Measurements from ENCODE around the gene AMN. TPM values are rescaled to one million over a fixed set of nuclear protein-coding genes. Genes with fewer than 3 reads are reported as not detected.

AMN gene
- total and polyA plus RNA-seq, 2 experiments from 2014 or later, result 169 to 247 TPM

GRCh38 chr14:102900631-102901571 is 21.6 kb upstream of the AMN start:
- Histone ChIP-seq H2AFZ (no peak overlapping the region), H3K4me1 (ENCODE audit: insufficient read depth) (no peaks in the 10 kb centered on the region), H3K9me2 (replicated peaks; ENCODE audit: insufficient read depth) (no peaks in the 10 kb centered on the region), H4K20me1 (ENCODE audit: insufficient read depth, poor library complexity, severe bottlenecking) (no peaks in the 10 kb centered on the region), H3K79me2 (no peaks in the 10 kb centered on the region), H3K27me3 (no peaks in the 10 kb centered on the region), H3K4me2 (no peak overlapping the region), H3K9me3 (ENCODE audit: low read depth) (no peaks in the 10 kb centered on the region), H3K4me3 (no peak overlapping the region), H3K27ac (no peak overlapping the region), H3K36me3 (replicated peaks; ENCODE audit: insufficient read depth, low read depth) (no peaks in the 10 kb centered on the region)
- 96% methylated on average over 39 of the region's 39 CpGs for WGBS (ENCODE audit: low lambda C conversion rate, missing lambda C conversion rate)
- no peak for TF ChIP-seq EZH2 (IDR thresholded peaks at IDR 0.05; ENCODE audit: borderline replicate concordance)
- no peak for DNase-seq (ENCODE audit: low spot score)

DNA sequence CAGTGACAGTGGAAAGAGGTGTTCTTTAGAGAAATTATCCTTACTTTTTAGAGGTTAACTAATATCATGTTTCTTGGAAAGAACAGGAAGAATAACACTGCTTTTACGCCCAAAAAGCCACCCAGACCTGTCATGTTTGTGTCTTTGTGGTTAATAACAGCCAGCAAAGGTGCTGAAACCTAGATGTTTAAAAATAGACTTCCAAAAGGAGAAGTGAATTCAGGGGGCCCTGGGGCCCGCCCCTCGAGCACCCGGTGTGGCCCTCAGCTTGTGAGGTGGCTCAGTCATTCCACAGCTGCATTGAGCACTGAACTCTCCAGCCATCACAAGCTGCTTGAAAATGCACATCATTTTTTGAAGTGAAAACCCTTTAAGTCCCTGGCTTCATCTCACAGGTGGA is 20.8 kb upstream of the AMN start:
- no peak overlapping the region for H3K27ac ChIP-seq
- TF ChIP-seq, protein P1, sequence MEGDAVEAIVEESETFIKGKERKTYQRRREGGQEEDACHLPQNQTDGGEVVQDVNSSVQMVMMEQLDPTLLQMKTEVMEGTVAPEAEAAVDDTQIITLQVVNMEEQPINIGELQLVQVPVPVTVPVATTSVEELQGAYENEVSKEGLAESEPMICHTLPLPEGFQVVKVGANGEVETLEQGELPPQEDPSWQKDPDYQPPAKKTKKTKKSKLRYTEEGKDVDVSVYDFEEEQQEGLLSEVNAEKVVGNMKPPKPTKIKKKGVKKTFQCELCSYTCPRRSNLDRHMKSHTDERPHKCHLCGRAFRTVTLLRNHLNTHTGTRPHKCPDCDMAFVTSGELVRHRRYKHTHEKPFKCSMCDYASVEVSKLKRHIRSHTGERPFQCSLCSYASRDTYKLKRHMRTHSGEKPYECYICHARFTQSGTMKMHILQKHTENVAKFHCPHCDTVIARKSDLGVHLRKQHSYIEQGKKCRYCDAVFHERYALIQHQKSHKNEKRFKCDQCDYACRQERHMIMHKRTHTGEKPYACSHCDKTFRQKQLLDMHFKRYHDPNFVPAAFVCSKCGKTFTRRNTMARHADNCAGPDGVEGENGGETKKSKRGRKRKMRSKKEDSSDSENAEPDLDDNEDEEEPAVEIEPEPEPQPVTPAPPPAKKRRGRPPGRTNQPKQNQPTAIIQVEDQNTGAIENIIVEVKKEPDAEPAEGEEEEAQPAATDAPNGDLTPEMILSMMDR (IDR thresholded peaks at IDR 0.05; ENCODE audit: poor library complexity), result no peak
- TF ChIP-seq EZH2phosphoT487 (IDR thresholded peaks at IDR 0.05; ENCODE audit: low read depth, severe bottlenecking, unreplicated experiment), result no peak
- no peak for TF ChIP-seq EZH2 (IDR thresholded peaks at IDR 0.05; ENCODE audit: borderline replicate concordance)
- no peaks in the 10 kb centered on the region for H3K4me1 ChIP-seq (ENCODE audit: insufficient read depth)
- H3K27me3 ChIP-seq, result no peaks in the 10 kb centered on the region
- no peak overlapping the region for H3K4me3 ChIP-seq
- H3K9me2 ChIP-seq (replicated peaks; ENCODE audit: insufficient read depth), result no peaks in the 10 kb centered on the region
- DNase-seq (ENCODE audit: low spot score), result no peak
- no peak overlapping the region for H3K4me2 ChIP-seq
- no peaks in the 10 kb centered on the region for H4K20me1 ChIP-seq (ENCODE audit: insufficient read depth, poor library complexity, severe bottlenecking)
- H3K36me3 ChIP-seq (replicated peaks; ENCODE audit: insufficient read depth, low read depth), result no peaks in the 10 kb centered on the region
- no peaks in the 10 kb centered on the region for H3K79me2 ChIP-seq
- WGBS (ENCODE audit: low lambda C conversion rate, missing lambda C conversion rate), result 98% methylated on average over 4 of the region's 4 CpGs
- no peaks in the 10 kb centered on the region for H3K9me3 ChIP-seq (ENCODE audit: low read depth)
- H2AFZ ChIP-seq, result no peak overlapping the region

- H3K27me3 ChIP-seq, result no peaks in the 10 kb centered on the region
- no peak overlapping the region for H3K4me2 ChIP-seq
- no peaks in the 10 kb centered on the region for H4K20me1 ChIP-seq (ENCODE audit: insufficient read depth, poor library complexity, severe bottlenecking)
- H3K36me3 ChIP-seq (replicated peaks; ENCODE audit: insufficient read depth, low read depth), result no peaks in the 10 kb centered on the region
- H3K9me3 ChIP-seq (ENCODE audit: low read depth), result no peaks in the 10 kb centered on the region
- no peak overlapping the region for H3K27ac ChIP-seq
- 100% methylated on average over 7 of the region's 7 CpGs for WGBS (ENCODE audit: low lambda C conversion rate, missing lambda C conversion rate)
- no peak for TF ChIP-seq EZH2phosphoT487 (IDR thresholded peaks at IDR 0.05; ENCODE audit: low read depth, severe bottlenecking, unreplicated experiment)
- TF ChIP-seq, protein P1 (IDR thresholded peaks at IDR 0.05; ENCODE audit: poor library complexity), result no peak
- no peak for TF ChIP-seq EZH2 (IDR thresholded peaks at IDR 0.05; ENCODE audit: borderline replicate concordance)
- no peaks in the 10 kb centered on the region for H3K9me2 ChIP-seq (replicated peaks; ENCODE audit: insufficient read depth)
- no peaks in the 10 kb centered on the region for H3K4me1 ChIP-seq (ENCODE audit: insufficient read depth)
- no peak for DNase-seq (ENCODE audit: low spot score)
- no peak overlapping the region for H3K4me3 ChIP-seq
- no peaks in the 10 kb centered on the region for H3K79me2 ChIP-seq
- no peak overlapping the region for H2AFZ ChIP-seq
Measured at GRCh38 chr14:102902086-102902485, 20.4 kb upstream of the AMN start.

DNA sequence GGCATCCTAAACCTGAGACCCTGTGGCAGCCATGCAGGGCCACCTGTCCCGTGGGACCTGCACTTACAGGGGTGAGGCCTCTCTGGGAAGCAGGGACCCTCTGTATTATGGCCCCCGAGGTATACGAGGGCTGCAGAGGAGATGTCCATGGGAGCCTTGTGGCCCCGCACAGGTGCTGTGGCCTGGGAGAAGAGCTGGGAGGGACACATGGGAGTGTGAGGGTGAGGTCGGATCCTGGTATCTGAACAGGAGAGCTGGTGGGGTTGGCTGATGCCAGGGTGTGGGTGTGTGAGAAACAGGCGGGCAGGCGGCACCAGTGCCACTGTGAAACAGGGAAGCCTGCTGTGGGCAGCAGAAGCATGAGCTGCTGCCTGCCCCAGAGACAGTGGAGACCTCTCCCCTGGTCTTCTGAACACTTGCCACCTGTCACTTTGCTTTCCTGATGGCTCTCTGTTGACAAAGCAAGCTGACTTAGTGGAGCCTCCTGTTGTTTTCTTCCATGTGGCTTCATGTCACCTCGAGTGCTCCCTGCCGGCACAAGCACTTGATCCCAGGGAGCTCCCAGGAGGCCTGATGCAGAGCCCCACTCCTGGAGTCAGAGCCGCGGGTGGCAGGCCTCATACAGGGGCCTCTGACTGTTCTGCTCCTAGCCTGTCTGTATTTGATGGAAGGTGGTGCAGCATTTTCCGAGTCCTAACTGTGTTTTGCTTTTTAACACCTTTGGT is 19.8 kb upstream of the AMN start:
- Histone ChIP-seq H3K27me3 (no peaks in the 10 kb centered on the region), H2AFZ (no peak overlapping the region), H3K9me3 (ENCODE audit: low read depth) (no peaks in the 10 kb centered on the region), H3K27ac (no peak overlapping the region), H3K4me3 (no peak overlapping the region), H3K36me3 (replicated peaks; ENCODE audit: insufficient read depth, low read depth) (no peaks in the 10 kb centered on the region), H3K9me2 (replicated peaks; ENCODE audit: insufficient read depth) (no peaks in the 10 kb centered on the region), H3K4me2 (no peak overlapping the region), H3K79me2 (no peaks in the 10 kb centered on the region), H4K20me1 (ENCODE audit: insufficient read depth, poor library complexity, severe bottlenecking) (no peaks in the 10 kb centered on the region), H3K4me1 (ENCODE audit: insufficient read depth) (no peaks in the 10 kb centered on the region)
- TF ChIP-seq EZH2 (IDR thresholded peaks at IDR 0.05; ENCODE audit: borderline replicate concordance) (no peak), EZH2phosphoT487 (IDR thresholded peaks at IDR 0.05; ENCODE audit: low read depth, severe bottlenecking, unreplicated experiment) (no peak)
- TF ChIP-seq, protein P1 (IDR thresholded peaks at IDR 0.05; ENCODE audit: poor library complexity), result no peak
- no peak for DNase-seq (ENCODE audit: low spot score)
- 89% methylated on average over 12 of the region's 12 CpGs for WGBS (ENCODE audit: low lambda C conversion rate, missing lambda C conversion rate)
